NOMO-1 treated with dmso at 0.1 percent for 144 hours (cell line): ENCODE data around the gene DIS3L2.
"Not testable (repeated sequence)": the region's sequence is repeated elsewhere in the genome, so short reads cannot be mapped to it uniquely, and the experiment has no call there.

Source experiments
- DNase-seq: peaks from one replicate; lab custom pipeline; 2025; ENCODE audit not compliant: unreplicated experiment; lab: John Stamatoyannopoulos, UW

DIS3L2 gene

GRCh38 chr2:232111551-232111950, 150.0 kb downstream of the DIS3L2 start:
- no peak for DNase-seq

- DNase-seq, result no peak
Measured at GRCh38 chr2:232113821-232114220, 152.3 kb downstream of the DIS3L2 start.

GRCh38 chr2:232115728-232116361, 154.3 kb downstream of the DIS3L2 start:
- not testable (repeated sequence) for DNase-seq

DNA sequence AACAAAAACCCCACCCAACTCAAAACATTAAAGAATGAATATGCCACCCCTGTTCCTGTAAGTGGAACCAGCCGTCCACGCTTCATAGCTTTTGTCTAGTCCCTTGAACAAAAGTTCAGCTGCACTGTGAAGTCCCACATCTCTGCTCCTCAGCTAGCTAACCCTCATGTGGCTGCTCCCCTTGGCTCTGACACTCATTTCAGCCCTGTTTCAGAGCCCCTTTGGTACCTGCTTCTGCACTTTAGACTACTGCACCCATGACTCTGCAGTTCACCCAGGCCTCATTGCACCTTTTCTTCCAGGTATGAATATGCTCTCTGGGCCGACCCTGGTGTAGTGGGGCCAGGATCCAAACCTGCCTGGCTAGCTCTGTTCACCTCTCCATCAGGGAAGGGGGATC, 155.3 kb downstream of the DIS3L2 start:
- DNase-seq, result no peak

GRCh38 chr2:232117413-232117812, 155.9 kb downstream of the DIS3L2 start:
- no peak for DNase-seq

- no peak for DNase-seq
Measured at GRCh38 chr2:232120911-232121310, 159.4 kb downstream of the DIS3L2 start.

DNA sequence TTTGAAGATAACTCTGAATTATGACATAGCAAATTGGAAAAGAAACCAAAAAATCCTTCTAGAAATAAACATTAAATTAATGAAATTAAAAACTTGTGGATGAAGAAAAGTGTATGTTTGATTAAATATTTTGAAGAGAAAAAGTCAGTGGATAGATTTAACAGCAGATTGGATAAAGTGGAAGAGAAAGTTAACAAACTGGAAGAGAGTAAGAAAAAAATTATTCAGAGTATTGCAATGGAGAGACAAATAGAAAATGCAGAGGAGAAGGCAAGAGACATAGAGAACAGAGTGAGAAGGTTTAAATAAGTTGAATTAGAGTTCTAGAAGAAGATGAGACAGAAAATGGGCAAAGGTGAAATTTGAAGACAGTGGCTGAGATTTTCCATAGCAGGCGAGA, 162.8 kb downstream of the DIS3L2 start:
- DNase-seq, result no peak

DNA sequence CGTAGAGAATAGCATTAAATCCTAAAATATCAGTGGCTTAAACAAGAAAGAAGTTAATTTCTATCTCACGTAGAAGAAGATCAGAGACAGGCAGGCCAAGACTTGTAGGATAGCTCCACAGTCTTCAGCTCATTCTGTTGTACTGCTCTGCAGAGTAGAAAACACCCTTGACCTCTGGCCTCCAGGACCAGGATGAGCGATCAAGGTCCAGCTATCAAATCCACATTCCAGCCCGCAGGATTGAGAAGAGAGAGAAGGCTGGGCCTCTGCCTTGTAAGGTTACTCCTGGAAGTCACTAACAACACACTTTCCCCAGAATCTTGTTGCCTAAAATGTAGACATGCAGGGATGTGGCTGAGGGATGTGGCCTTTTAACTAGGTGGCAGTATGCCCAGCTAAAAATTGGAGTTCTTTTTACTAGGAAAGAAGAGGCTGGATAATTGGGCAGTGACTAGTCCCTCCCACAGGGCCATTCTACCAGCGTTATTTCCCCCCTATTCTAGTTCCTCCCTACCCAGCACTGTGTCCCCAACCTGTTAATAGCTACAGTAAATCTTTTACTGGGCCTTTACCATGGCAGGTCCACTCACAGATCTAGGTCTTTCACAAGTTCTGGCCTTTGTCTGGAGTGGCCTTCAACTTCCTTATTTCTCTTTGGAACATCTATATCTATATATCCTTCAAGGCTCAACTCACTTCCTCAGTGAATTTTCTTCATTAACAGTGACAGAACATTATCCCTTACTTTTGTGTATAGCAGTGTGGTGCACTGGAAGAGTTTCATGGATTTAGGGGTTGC, 165.0 kb downstream of the DIS3L2 start:
- peak; percentile 57 for DNase-seq

DNA sequence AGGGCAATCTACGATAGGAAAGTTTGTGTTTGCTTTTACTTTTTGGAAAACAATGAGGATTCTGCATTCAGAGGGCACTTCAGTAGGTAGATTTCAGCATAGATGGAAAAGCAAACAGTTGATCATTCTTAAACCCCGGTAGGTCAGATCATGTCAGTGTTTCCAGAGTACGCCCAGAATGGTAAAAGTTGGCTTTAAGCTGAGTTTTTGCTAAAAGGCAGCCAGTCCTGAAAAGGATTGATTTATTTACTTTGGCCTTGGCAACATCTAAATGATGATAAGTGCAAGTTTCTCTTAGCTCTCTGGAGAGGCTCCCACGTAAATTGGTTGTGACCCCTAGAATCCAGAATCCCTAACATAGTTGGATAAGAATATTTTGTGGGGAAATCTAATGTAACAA, 168.0 kb downstream of the DIS3L2 start:
- no peak for DNase-seq

DNA sequence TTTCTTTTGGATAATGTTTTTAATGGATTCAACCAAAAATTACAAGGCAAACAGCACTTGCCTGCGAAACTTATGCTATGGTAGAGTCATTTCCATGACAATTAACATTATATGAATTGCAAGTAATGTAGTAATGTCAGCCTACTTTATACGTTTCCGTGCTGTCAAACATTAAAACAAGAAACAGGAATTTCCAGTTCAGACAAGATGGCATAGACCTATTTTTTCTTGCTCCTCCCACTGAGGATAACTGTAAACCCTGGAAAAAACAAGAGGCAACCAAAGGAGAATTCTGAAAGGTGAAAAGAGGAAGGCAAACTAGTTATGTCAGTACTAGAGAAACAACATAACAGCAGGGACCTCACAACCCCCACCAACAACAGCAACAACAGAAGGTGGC, 170.7 kb downstream of the DIS3L2 start:
- DNase-seq, result no peak

- DNase-seq, result no peak
Measured at GRCh38 chr2:232133078-232133477, 171.6 kb downstream of the DIS3L2 start.

DNA sequence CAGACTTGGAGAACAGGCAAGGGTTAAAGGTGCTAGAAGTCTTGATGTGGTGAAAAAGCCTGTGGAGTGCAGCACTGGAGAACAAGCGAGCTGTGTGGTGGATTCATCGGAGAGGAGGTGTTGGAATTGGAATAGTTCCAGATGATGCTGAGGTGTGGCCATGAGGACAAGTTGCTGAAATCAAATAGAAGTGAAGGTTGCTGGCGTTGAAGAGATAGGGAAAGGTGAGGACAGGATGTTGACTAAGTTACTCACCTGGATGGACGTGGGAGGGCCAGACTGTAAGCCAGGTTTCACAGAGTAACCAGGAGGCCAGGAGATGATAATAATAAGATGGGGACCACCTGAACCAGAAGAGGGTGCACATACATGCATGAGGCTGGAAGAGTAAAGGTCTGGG, 173.4 kb downstream of the DIS3L2 start:
- no peak for DNase-seq

DNA sequence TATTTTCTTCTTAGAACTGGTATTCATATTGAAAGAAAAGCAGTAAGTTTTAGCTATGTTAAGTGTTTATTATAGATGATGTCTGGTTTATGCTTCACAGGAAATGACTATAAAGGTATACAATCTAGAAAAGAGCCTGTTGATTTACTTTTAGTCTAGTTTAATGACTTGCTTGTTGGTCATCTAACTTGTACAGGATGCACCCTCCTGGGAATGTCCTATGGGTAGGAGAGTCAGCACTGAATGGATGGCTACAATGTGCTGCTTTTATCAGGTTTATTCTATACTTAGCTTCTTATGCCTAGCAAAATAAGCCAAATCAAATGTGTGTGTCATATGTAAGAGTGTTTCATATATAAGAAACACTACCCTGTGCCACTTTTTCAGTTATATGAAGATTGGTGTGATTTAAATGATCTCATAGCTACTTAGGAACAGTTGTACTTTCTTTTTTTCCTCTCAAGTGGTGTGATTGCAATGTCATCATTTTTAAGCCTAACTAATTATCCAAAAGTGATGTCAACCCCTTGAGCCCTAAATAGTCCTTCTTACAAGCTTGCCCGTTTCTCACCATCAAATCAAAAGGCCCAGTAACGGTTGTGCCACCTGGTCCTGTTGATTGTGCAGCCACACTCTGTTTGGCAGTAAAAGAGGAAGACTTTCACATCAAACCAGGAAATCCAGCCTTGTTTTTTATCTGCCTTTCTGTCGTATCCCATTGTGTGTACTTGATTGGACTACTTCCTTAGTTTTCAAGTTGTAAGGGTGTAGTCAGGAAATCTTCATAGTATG, 176.0 kb downstream of the DIS3L2 start:
- DNase-seq, result no peak

DNA sequence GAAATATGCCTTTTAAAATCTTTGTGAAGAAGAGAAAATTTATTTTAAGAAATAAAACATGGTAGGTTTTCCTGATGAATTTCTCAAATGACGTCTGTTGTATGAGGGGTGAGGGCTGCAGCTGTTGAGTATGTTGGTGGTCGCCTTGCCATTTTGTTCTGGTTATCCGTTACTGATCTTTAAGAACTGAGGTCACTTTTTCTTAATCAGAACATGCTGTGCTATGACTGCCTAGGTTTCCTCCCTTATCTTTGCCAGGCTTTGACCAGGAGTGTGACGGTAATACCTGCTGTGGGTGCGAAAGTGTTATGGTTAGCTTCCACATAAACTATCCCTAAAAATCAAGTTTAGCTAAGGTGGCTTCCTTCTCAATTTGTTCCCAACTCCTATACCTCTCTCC, 176.9 kb downstream of the DIS3L2 start:
- no peak for DNase-seq

GRCh38 chr2:232139171-232139594, 177.7 kb downstream of the DIS3L2 start:
- no peak for DNase-seq

DNA sequence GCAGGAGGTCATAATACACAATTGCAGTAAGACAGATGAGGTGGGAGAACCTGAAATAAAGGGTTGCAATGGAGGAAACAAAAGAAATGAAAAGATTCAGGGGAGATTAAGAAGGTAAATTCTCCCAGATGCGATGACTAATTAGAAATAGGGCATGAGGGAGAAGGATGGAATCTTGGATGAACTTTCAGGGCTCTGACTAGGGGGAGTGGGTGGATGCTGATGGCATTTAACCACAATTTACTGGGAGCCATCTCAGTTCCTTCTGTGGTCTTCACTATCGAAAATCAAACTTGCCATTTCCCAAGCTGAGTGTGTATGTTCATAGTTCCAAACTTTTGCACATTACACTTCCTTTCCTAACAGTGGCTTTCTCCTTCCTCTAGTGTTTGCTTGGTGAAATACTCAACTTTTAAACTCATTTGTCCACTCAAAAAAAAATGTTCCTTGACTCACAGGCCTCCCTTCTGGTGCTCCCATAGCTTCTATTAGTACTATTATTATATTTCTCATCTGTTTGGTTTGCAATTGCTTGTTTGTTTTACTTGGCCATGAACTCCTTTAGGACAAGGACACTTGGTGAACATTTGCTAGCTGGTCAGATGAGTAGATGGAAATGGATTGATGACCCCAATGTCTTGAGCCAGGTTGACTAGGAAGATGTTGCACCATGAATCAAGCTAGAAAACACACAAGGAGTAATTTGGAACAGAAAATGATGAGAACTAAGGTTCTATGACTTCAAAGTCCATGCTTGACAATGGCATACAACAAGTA, 178.5 kb downstream of the DIS3L2 start:
- DNase-seq, result no peak

GRCh38 chr2:232141591-232141990, 180.1 kb downstream of the DIS3L2 start:
- no peak for DNase-seq

DNA sequence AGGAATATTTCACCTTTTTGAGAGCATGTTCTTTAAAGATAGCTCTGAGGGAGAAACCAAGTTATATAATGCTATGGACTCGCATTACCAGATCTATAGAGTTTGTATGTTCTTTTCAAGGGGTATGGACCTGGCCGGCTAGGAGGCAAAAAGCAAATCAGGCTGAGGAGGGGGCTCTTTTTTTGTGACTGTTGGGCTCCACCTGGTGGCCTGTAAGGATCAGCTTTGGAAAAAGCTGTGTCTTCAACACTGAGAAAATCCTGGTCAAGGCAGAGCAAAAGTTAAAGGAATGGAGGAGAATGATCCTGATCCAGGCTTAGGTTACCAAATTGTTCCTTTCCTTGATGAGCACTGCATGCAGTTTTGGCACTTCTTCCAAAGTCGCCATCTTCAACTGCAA, 180.5 kb downstream of the DIS3L2 start:
- no peak for DNase-seq

DNA sequence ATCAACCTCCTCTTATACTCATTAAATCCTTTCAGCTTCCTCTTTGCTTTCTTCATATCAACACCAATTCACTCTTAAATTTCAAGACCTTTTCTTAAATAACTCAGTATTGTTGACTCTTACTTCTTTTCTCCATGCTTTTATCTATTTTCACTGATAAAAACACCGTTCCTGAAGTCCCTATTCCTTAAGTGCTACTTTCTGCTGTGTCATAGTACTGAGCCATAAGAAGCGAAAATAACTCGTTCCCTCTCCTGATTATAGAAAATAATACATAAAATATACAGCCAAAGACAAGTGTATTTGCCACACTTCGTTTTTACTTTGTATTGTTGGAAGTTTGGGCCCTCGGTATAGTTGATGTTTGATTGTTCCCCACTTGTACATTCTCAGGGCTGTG, 181.0 kb downstream of the DIS3L2 start:
- DNase-seq, result no peak

GRCh38 chr2:232146294-232146693, 184.8 kb downstream of the DIS3L2 start:
- no peak for DNase-seq

GRCh38 chr2:232147440-232148077, 186.0 kb downstream of the DIS3L2 start:
- DNase-seq, result no peak
